MM.1S (cell line): Measurements from ENCODE around the gene RASAL1.

ENCODE experiments used
- CTCF ChIP-seq: fragments of 300-600 bp; sonication (generic); IDR thresholded peaks from 2 replicates; pipeline ENCODE4 v1.5.1; 2016; ENCODE audit warnings: antibody characterized with exemption, low read length, mixed read lengths
- EZH2 ChIP-seq: fragments of 300-600 bp; sonication (generic); optimal IDR thresholded peaks from 2 replicates; pipeline ENCODE3; 2017; ENCODE audit warnings: low read depth, mild to moderate bottlenecking, antibody characterized with exemption, low read length, mixed read lengths
- EZH2phosphoT487 ChIP-seq: fragments of 300-600 bp; sonication (generic); IDR thresholded peaks from 2 replicates; pipeline ENCODE4 v1.6.1; 2018; ENCODE audit warnings: antibody characterized with exemption, low read length

DNA sequence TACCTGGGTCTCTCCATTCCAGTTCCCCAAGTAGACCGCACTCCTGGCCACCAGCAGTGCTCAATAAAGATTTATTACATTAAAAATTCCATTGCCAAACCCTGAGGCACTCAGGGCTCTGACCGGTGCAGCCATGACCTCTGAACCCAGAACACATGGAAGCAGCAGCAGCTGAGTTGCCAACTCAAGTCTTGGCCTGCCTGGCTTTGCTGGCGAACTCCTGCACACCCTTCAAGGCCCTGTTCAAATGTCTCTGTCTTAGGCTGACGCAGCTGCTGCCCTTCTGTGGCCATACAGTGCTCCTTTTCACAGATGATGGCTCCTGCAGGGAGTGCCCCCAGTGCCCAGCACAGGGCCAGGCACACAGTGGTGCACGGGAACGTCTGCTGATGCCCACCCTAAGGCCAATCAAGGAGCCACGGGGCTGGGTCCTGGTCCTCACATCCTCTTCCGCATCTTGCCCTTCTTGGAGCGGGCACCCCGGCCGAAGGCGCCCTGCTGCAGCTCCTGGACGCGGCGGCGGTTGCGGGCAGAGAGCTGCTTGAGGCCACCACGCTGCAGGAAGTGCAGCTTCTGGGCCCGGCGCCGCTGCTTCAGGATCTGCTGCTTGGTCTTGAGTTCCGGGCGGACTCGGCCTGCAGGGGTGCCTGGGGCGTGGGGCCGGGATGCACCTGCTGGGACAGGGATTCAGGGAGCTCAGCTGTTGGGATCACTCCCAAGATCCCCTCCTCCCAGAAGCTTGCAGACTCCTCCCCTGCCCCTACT is 23.1 kb upstream of the RASAL1 start:
- TF ChIP-seq EZH2: no peak
- no peak for TF ChIP-seq CTCF
- TF ChIP-seq EZH2phosphoT487: no peak
